GM18498 (cell line): Measurements from ENCODE around the gene PCDHGB1.
"Not testable (repeated sequence)": the region's sequence is repeated elsewhere in the genome, so short reads cannot be mapped to it uniquely, and the experiment has no call there.

Experiments used
- ATAC-seq: cut with Tn5 transposase; IDR thresholded peaks from one replicate; pipeline ENCODE4 v1.9.1; 2021; ENCODE audit warnings: mild to moderate bottlenecking, moderate library complexity; ENCODE audit not compliant: unreplicated experiment

The PCDHGB1 gene

DNA sequence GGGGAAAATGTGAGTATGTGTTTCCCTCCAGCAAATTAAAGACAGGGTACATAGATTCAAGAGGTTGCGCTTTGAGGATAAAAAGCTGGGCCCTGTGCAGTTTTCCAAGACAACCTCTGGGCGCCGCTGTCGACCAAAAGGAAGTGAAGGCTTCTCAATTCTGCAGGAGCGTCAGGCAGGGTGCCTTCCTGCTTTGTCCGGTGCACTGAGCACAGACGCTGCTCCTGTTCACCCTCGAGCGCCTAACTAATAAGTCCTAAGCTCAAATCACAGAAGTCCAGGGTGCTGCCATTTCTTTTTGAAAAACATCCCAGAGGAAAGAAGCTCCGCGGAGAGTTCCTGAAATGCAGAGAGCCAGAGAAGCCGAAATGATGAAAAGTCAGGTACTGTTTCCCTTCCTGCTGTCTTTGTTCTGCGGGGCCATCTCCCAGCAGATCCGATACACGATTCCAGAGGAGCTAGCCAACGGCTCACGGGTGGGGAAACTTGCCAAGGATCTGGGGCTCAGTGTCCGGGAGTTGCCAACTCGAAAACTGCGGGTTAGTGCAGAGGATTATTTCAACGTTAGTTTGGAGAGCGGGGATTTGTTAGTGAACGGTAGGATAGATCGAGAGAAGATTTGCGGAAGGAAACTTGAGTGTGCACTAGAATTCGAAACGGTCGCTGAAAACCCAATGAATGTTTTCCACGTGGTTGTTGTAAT is at the start of gene PCDHGB1:
TSS of gene PCDHGB1 (plus strand) at position 183 of the 703 bp plus-strand sequence. CDS start at position 345, 162 bp downstream.
- ATAC-seq, result no peak

DNA sequence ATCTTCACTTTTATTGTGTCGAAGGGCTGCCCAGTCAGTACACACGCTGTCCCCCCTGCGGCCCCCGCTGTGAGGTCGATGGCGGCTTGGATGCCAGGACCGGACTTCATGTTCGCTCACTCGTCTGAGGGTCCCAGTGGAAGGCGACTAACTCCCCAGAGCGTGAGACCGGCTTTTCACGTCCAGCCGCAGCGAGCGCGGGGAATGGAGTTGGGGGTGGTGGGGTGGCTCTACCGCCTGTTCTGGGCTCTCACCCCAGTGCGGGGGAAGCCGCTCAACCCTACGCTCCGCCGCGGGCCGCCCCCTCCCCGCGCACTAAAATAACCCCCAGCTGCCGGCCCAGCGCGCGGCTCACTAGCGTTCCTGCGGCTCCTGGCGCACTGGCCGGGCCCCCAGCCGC is 46.1 kb upstream of the PCDHGB1 start, which contains the start of gene SLC25A2:
TSS of gene SLC25A2 (minus strand) at position 294 of the 400 bp plus-strand sequence. CDS start at position 110, 184 bp downstream.
- no peak for ATAC-seq

DNA sequence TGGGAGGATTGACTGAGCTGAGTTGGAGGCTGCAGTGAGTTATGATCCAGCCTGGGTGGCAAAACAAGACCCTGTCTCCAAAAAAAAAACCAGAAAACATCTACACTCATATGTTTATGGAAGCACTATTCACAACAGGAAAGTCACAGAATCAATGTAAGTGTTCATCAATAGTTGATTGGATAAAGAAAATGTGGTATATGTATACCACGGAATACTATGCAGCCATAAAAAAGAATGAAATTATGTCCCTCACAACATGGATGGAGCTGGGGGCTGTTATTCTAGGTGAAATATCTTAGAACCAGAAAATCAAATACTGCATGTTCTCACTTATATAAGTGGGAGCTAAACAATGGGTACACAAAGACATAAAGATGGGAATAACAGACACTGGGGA is 43.3 kb upstream of the PCDHGB1 start:
- ATAC-seq, result no peak

DNA sequence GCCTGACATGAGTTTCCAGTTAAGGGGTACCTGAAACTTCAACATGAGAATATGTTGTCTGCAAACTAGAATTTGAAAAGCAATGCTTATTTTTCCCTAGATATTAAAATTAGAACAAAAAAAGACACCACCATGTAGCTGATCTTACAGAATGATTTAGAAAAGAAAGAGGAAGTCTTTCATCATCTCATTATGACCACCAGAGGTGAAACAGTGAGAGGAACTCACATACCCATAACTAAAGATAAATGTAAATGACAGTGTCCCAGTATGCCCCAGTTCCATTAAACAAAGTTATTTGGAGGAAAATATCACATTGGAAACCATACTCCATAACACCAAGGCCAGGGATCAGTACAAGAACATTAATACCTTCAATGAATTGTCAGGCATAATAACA is 36.2 kb upstream of the PCDHGB1 start:
- no peak for ATAC-seq

DNA sequence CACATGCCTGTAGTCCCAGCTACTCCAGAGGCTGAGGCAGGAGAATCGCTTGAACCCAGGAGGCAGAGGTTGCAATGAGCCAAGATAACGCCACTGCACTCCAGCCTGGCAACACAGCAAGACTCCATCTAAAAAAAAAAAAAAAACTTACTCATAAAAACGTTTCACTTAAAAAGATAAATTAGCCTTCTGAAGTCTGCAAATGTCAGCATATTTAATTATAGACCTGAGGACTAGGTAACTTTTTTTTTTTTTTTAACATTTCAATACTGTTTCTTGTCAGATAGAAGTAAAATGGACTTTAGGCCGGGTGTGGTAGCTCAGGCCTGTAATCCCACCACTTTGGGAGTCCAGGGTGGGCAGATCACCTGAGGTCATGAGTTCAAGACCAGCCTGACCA is 32.9 kb upstream of the PCDHGB1 start:
- not testable (repeated sequence) for ATAC-seq

DNA sequence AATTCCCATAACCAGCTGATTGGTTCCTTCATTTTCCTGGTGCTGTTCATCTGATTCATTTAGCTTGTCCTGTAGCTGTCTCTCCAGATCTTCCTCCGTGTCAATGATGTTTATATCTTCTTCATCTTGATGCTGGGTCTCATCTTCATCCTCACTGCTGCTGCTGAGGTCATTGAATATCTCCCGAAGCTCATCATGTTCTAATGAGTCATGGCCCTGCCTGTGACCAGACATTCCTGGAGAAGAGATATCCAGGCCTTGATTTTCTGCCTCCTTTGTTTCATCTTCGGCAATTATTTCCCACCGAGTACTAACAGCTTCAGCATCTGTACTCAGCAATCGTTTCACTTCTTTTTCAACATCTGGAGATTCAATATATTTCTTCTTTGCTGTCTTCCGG is 30.7 kb upstream of the PCDHGB1 start:
- ATAC-seq, result no peak

DNA sequence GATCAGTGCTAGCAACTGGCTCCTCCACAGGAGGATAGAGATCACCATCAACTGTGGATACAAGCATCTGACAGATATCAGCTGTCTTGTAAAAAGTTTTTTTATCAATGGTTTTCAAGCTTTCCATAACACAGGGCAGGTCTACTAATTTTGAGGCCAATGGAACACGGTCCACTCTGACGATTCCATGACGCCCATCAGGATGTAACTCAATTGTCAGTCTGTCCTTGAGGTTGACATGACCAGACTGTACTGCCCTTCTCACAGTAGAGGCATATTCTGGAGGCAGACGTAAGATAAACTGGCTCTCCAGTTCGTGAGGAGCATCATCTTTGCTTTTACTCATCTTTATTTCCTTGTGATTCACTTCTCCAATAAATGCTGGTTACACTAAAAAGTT is 30.2 kb upstream of the PCDHGB1 start:
- no peak for ATAC-seq

DNA sequence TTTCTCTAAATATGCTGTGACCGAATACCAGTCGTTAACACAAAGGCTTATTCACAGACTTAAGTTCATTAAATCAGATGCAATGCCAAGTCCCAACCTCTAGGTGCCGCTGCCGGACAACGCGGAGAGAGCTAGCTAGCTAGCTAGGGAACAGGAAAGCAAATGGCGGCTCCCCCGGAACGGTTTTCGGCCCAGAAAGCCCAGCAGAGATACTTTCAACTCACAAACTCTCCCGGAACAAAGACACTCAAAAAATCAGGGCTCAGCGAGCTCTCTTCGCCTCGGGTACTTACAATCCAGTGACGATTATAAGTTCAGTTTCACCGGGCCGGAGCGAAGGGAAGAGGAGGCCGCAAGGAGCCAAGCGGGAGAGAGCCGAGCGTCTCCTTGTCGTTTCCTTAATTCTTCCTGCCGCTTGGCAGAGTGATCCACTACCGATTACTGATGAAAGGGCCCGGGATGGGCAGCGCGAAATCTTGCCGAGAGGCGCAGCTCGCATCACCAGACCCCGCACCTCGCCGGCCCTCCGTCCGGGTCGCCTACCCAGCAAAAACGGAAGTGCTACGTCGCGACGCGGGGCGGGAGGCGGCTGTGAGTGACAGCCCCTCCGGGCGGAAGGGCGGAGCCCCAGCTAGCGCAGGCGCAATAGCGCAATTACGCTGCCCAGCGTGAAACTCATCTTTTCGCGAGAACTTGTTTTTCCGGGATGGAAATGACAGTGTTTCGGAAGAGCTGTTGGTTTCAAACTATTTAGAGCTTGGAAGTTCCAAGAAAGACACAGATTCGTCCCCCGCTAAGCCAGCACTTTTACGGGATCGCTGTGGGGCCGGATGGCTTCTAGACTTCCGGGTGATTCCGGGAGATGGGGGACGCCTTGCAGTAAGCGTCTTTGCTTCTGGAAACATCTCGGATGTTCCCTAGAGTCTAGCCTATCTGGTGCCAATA is 29.4 kb upstream of the PCDHGB1 start, which contains the start of gene TAF7:
TSS of gene TAF7 (minus strand) at position 560 of the 945 bp plus-strand sequence. CDS start 740 bp downstream, outside the sequence.
- peak; percentile 98 for ATAC-seq

DNA sequence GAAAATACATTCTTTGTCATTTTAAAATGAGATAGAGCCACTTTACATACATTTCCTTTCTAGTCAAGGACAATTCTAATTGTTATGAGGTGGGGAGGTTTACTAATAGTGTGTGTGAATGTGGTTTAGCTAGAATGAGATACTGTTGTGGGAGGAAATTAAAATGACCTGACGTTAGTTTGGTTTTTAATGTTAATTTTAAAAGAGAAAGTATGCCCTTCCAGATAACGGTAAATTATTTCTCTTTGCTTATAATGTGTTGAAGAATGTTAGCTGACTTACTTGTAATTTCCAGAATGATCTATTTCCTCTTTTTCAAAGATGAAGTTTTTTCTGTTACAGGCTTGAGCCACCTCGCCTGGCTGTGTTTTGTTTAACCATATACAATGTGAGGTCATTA is 27.6 kb upstream of the PCDHGB1 start:
- no peak for ATAC-seq

DNA sequence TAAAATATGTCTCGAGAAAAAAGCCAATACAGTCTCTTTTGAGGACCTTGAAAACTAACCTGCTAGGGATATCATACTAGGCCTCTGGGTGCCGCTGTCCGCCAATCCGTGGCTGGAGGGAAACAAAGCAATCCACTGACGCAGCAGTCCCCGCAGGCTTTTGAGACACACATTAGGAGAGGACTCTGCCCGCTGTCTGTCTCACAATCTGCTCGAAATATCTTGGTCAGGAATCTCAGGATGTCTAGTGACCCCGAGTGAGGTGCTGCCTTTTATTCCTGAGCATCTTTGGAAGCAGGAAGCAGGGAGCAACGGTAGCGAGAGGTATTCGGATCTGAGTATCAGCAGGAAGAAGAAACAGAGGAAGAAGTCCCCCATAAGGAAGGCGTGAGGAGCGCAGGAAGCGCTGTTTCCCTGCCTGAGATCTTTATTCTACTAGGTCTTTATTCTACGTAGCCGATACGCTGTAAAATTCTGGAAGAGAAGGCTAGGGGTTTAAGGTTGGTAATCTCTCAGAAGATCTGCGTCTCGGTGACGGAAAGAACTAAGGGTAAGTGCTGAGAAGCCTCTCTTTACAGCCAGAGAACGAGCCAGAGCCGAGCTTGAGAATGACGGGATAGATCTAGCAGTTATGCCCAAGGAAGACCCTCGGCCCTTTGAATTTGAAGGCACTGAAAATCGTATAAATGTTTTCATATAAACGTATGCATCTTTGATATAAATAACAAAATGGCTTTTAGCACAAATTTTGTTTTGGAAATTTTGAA is 23.6 kb upstream of the PCDHGB1 start:
- ATAC-seq, result peak; percentile 84

DNA sequence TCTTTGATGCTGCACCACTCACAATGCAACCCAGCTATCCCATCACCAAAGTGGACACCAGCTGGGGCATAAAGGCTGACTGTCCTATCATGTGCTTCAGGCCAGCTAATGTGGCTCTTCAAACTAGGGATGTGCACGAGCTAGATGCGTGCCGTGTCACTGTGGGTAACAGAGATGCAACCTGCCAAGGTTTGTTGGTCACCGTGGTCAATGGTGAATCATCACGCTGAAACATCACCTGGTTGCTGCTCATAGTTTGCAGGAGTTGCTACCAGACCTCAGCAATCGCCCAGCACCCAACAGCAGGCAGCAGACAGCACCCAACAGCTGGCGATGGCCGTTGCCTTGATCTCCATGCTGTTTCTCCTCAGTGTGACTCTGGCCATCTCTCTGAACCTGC is 21.7 kb upstream of the PCDHGB1 start:
- no peak for ATAC-seq

DNA sequence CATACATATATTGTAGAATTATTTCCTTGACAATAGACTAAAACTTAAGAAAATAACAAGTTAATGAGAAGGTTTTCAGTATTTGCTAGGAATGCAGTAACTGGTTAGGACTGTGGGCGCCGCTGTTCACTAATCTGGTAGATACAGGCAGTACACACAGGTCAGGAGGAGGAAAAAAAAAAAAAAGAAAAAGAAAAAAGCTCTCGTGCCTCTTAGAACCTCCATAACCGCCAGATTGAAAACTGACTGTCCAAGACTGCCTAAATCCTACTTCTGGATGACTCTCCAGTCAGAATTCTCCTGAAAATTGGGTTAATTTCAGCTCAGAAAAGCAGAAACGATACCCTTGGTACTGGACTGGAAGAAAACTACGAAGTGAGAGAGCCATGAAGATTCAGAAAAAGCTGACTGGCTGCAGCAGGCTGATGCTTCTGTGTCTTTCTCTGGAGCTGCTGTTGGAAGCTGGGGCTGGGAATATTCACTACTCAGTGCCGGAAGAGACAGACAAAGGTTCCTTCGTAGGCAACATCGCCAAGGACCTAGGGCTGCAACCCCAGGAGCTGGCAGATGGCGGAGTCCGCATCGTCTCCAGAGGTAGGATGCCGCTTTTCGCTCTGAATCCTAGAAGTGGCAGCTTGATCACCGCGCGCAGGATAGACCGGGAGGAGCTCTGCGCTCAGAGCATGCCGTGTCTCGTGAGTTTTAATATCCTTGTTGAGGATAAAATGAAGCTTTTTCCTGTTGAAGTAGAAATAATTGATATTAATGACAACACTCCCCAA is 19.4 kb upstream of the PCDHGB1 start, which contains the start of gene PCDHGA1:
TSS of gene PCDHGA1 (plus strand) at position 216 of the 782 bp plus-strand sequence.
- ATAC-seq, result peak; percentile 61

DNA sequence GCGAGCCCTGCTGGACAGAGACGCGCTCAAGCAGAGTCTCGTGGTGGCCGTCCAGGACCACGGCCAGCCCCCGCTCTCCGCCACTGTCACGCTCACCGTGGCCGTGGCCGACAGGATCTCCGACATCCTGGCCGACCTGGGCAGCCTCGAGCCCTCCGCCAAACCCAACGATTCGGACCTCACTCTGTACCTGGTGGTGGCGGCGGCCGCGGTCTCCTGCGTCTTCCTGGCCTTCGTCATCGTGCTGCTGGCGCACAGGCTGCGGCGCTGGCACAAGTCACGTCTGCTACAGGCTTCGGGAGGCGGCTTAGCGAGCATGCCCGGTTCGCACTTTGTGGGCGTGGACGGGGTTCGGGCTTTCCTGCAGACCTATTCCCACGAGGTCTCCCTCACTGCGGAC is 17.3 kb upstream of the PCDHGB1 start:
- not testable (repeated sequence) for ATAC-seq

DNA sequence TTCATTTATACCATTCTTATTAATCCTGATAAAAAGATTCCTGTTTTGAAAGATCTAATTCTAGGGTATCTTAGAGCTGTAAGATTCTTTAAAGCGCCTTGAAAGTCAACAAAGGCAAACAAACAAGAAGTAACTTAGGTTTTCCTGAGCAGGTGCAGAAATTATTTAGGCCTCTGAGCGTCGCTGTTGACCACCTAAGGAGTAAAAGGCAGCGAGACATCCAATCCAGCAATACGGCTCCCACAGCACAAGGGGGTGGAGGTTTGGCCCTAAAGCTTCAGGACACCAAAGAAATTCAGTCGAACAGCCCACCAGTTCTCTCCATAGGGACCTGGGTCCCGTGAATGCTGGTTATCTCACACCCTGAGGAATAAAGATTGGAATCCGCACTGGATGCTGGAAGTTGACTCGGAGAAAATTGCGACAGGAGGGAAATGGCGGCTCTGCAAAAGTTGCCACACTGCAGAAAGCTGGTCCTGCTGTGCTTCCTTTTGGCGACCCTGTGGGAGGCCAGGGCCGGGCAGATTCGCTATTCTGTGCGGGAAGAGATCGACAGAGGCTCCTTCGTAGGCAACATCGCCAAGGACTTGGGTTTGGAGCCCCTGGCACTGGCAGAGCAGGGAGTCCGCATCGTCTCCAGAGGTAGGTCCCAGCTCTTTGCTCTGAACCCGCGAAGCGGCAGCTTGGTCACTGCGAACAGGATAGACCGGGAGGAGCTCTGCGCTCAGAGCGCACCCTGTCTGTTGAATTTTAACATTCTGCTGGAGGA is 11.2 kb upstream of the PCDHGB1 start, which contains the start of gene PCDHGA2:
TSS of gene PCDHGA2 (plus strand) at position 223 of the 769 bp plus-strand sequence.
- ATAC-seq, result no peak

DNA sequence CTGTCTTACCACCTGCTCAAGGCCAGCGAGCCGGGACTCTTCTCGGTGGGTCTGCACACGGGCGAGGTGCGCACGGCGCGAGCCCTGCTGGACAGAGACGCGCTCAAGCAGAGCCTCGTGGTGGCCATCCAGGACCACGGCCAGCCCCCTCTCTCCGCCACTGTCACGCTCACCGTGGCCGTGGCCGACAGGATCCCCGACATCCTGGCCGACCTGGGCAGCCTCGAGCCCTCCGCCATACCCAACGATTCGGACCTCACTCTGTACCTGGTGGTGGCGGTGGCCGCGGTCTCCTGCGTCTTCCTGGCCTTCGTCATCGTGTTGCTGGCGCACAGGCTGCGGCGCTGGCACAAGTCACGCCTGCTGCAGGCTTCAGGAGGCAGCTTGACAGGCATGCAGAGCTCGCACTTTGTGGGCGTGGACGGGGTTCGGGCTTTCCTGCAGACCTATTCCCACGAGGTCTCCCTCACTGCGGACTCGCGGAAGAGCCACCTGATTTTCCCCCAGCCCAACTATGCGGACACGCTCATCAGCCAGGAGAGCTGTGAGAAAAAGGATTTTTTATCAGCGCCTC is 9.0 kb upstream of the PCDHGB1 start:
- ATAC-seq, result not testable (repeated sequence)

DNA sequence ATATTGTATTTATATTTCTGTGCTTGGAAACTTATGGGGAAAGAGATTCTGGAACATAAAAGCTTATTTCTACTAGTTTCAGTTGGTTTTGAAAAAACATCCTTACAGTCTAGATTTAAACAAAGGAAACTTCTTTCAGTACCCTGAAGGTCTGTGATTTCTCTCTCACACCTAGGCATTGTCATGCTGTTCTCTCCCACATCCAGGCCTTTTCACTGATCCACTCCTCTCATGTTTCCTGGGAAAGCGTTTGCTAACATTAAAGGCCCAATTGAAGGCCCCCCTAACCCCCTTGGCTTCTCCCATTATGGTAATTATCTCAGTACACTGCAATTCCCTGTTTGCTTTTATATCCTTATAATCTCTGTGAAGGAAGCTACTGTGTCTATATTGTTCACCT is 7.1 kb upstream of the PCDHGB1 start:
- ATAC-seq, result no peak

DNA sequence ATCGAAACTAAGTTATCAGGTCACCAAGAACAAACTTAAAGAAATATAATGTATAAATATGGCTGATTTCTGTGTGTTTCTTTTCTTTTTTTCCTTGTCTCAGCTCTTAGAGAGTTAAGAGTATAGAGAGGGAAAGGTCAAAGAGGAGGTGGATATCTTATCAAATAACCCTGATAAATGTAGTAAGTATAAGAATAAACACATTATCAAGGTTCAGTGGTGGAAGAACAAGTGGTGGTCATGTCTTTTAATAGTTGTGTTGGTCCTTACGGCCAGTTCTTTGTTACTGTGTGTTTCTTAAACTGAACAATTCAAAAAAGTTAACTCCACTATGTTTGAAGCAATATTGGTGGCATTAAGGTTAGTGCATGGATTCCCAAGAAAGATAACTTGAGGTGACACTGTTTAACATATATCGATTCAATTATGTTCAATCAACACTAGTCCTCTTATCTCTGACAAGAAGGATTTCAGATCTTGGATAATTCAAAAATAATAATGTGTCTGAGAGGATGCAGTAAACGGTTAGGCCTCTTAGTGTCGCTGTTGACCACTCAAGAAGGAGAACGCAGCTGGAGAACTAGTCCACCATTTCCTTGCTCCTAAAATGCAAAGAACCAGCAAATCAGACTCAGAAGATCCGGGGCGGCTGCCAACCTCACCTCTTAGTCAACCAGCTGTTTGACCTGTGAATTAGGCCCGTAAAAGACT is 6.5 kb upstream of the PCDHGB1 start, which contains the start of gene PCDHGA3:
TSS of gene PCDHGA3 (plus strand) at position 588 of the 711 bp plus-strand sequence. CDS start 205 bp downstream, outside the sequence.
- no peak for ATAC-seq

DNA sequence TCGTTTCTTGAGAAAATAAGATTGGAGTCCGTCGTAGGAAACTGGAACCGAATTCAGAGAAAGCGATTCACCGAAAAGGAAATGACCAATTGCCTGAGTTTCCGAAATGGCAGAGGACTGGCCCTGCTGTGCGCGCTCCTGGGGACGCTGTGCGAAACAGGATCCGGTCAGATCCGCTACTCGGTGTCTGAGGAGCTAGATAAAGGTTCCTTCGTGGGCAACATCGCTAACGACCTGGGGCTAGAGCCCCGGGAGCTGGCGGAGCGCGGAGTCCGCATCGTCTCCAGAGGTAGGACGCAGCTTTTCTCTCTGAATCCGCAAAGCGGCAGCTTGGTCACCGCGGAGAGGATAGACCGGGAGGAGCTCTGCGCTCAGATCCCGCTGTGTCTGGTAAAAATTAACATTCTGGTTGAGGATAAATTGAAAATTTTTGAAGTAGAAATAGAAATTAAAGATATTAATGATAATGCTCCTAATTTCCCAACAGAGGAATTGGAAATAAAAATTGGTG is 5.9 kb upstream of the PCDHGB1 start:
- no peak for ATAC-seq
